GM19467 (cell line): Measurements from ENCODE around the gene AOC1.

Source experiments
- ATAC-seq: cut with Tn5 transposase; IDR thresholded peaks from one replicate; pipeline ENCODE4 v1.9.1; 2021; ENCODE audit warnings: mild to moderate bottlenecking, moderate library complexity; ENCODE audit not compliant: unreplicated experiment

AOC1 gene

GRCh38 chr7:150857276-150858055, 5.1 kb downstream of the AOC1 start:
- no peak for ATAC-seq

DNA sequence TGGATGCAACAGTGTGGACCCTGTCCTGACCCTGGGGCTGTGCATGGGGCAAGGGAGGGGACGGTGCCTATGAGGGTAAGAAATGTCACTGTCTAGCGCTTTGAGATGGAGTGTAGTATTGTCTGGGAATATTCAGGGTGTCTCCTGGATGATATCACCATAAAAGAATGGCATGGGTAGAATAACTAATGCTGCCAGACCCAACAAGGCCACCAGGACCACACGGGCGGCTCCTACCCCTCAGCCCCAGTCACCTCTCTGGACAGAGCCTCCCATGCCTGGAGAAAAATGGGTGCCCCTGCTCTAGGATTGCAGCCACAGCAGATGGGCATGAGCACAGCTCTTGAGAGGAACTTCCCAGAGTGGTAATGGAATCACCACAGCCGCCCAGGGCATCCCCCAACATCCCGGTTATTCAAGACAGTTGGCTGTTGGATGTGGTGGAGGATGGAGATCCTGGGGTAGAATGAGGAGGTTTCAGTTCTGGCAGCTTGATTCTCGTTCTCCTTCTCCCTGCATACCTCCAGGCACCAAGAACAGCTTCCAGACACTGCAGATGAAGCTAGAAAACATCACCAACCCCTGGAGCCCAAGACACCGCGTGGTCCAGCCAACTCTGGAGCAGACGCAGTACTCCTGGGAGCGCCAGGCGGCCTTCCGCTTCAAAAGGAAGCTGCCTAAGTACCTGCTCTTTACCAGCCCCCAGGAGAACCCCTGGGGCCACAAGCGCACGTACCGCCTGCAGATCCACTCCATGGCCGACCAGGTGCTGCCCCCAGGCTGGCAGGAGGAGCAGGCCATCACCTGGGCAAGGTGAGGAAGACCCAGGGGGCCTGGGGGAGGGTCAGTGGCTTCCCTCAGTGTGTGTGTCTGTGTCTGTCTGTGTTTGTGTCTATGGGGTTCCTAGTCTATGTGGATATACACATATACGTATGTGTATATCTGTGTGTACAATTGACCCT, 6.2 kb downstream of the AOC1 start:
- no peak for ATAC-seq

DNA sequence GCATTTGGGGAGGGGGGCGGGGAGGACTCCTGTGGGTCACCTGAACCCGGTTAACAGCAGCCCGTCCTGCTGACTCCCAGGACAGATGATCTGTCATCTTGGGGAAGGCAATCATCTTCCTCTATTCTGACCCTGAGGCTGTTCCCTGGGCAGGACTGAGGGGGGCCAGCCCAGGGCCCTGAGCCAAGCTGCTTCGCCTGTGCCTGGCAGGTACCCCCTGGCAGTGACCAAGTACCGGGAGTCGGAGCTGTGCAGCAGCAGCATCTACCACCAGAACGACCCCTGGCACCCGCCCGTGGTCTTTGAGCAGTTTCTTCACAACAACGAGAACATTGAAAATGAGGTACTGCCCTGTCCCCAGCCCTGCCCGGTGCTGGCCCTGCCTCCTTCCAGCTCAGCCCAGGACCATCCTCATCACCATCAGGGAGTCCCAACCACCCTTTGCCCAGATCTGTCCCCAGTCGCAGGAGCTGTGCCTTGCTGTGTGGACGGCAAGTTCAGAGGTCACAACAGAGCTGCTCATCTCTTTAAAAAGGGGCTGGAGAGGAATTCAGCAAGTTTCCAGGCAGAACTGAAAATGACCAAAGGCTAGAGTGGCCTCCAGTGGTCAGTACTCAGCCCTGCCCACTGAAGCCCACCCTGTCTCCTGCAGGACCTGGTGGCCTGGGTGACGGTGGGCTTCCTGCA, 8.1 kb downstream of the AOC1 start:
- no peak for ATAC-seq

DNA sequence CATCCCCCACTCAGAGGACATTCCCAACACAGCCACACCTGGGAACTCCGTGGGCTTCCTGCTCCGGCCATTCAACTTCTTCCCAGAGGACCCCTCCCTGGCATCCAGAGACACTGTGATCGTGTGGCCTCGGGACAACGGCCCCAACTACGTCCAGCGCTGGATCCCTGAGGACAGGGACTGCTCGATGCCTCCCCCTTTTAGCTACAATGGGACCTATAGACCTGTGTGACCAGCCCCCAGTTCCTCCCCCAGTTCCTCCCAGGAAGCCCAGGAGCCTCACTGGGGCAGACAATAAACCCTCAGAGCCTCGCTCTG, 8.6 kb downstream of the AOC1 start:
- ATAC-seq: no peak

DNA sequence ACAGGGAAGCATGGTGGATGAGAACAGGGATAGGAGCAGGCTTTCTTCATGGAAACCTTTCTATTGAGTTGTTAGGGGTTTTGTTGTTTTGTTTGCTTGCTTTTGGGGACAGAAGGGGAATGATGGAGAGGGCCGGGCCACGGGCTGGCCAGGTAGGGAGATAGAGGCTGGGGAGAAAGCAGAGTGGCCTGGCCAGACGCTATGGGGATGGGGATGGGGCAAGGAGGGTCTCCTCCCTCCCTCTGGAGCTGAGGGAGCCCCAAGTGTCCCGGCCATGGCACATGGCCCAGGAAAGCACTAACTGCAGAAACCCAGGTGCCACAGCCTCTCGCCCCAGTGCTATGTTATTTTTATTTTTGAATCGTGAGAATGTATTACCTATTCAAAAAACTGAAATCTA, 10.0 kb downstream of the AOC1 start:
- ATAC-seq: no peak

DNA sequence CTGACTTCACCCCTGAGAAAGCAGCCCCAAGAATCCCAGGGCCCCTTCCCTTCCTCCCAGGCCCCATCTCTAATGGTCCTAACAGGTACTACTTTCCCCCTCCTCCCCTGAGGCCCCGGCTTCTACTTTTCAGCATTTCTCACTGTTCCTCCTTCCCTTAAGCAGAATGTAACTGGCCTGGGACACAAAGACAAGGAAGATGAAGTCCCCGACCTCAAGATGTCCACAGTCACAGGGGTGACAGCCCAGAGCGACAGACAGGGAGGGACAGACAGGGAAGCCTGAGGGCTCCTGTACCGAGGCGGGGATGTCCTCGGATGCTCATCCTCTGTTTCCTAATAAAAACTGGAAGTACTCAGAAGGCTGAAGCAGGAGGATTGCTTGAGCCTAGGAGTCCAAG, 11.6 kb downstream of the AOC1 start:
- no peak for ATAC-seq

- no peak for ATAC-seq
These were observed 14.7 kb downstream of the AOC1 start for GRCh38 chr7:150866932-150867564.

- no peak for ATAC-seq
These were observed 15.3 kb downstream of the AOC1 start for GRCh38 chr7:150867605-150868004.

GRCh38 chr7:150869467-150869866, 17.1 kb downstream of the AOC1 start:
- ATAC-seq: no peak

GRCh38 chr7:150871601-150872000, 19.3 kb downstream of the AOC1 start:
- ATAC-seq: no peak

GRCh38 chr7:150874401-150875198, 22.3 kb downstream of the AOC1 start:
- ATAC-seq: no peak

- ATAC-seq: no peak
These were observed 23.5 kb downstream of the AOC1 start for GRCh38 chr7:150875791-150876190.

DNA sequence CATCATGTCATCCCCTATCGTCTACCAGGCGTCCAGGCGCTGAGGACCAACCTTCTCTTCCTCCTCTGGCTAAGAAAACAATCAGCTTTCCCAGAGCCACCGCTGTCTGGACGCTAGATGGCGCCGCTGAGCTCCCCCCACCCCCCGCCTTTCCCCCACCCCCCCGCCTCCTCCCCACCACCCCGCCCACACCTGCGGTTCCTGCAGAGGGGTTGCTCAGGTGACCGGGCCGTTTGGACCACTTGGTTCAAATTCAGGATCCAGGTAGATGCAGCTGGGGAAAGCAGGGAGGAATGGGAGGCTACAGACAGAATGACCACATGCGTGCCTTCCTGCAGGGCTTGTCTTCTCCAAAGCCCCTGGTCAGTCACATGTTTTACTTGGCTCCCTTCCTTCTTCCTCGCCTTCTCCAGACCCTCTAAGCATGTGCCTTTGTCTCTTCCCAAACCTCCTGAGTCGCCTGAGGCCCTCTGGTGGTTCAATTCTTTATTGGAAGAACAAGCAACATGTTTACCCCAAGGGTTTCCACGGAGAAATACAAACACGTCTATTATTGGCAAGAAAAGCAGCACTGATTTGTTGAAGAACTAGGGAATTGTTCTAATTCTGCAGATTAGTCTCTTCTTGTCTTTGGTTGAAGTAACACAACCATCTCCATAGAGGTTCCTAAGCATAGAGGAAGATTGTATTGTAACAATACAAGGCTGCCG, 24.7 kb downstream of the AOC1 start:
- no peak for ATAC-seq

GRCh38 chr7:150877536-150877935, 25.2 kb downstream of the AOC1 start:
- no peak for ATAC-seq

- ATAC-seq: no peak
These were observed 27.0 kb downstream of the AOC1 start for GRCh38 chr7:150879345-150879744.

- no peak for ATAC-seq
These were observed 28.9 kb downstream of the AOC1 start for GRCh38 chr7:150881189-150881588.

DNA sequence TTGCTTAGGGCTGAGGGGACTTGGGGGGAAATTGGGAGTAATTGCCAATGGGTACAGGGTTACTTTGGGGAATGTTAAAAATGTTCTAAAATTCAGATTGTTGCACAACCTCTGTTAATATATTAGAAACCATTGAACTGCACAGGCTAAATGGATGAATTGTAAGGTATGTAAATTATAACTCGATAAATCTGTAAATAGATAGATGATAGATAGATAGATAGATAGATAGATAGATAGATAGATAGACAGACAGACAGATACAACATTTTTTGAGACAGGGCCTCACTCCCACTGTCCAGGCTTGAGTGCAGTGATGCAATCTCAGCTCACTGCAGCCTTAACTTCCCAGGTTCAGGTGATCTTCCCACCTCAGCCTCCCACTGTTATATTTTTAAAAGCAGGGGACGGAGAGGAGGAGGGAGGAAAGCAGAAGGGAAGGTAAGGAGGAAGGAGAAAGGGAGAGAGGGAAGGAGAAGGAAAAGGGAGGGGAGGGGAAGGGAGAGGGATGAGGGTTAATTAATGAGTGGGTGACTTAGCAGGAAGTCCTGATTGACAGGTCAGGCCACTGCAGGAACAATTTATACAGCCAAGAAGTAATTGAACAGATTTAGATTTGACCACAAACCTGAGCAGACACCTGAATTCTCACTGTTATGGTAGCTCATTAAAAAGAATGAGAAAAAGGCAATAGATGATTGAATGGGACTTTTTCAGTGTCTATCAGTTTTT, 38.7 kb downstream of the AOC1 start:
- ATAC-seq: no peak

GRCh38 chr7:150891740-150892139, 39.4 kb downstream of the AOC1 start:
- no peak for ATAC-seq

DNA sequence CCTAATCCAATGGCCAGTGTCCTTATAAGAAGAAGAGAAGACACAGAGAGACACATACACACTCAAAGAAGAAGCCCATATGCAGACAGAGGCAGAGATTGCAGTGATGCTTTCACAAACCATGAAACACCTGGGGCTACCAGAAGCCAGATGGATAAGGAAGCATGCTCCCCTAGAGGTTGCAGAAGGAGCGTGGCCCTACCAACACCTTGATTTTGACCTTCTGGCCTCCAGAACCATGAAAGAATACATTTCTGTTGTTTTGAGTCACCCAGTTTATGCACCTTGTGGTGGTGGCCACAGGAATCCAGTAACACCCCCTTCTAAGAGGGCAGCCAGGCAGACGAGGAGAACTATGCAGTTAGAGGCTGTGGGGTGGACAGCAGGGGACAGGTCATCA, 43.5 kb downstream of the AOC1 start:
- ATAC-seq: no peak
